CD14-positive monocyte (primary cell): ENCODE results near the gene RPS6KA2. TPM values are rescaled to one million over a fixed set of nuclear protein-coding genes. Genes with fewer than 3 reads are reported as not detected.
A peak's percentile ranks its signal among the peaks of the same experiment; 100 is the strongest.

Source experiments
- DNase-seq, 3 donors: peaks; one replicate each; pipeline ENCODE4 v3.0.0-alpha.2; 2011 to 2022
- H2AFZ ChIP-seq: 2 replicates; pipeline ENCODE4 v1.6.0; 2012; ENCODE audit warnings: mild to moderate bottlenecking, low read depth, low read length, inconsistent platforms; ENCODE audit not compliant: insufficient read depth, poor library complexity, severe bottlenecking
- H3K27ac ChIP-seq, 2 donors: 1 replicate in 1 of 2; 2 replicates in 1 of 2; pipeline ENCODE4 v1.5.1; 2012 to 2013; ENCODE audit warnings: low read length in 2 of 2, control low read depth in 1 of 2, inconsistent platforms in 1 of 2, low read depth in 1 of 2, mild to moderate bottlenecking in 1 of 2
- H3K27me3 ChIP-seq, 2 donors: one replicate each; pipeline versions ENCODE4 v1.6.0 to v1.6.1; 2011 to 2013; ENCODE audit warnings: low read length in 2 of 2; ENCODE audit not compliant: control insufficient read depth in 2 of 2, insufficient read depth in 2 of 2
- H3K36me3 ChIP-seq, 2 donors: replicated peaks in 1 of 2; 1 replicate in 1 of 2; 2 replicates in 1 of 2; pipeline versions ENCODE4 v1.5.1 to v1.6.1; 2012 to 2013; ENCODE audit warnings: low read length in 2 of 2, control low read depth in 1 of 2, inconsistent platforms in 1 of 2, mild to moderate bottlenecking in 1 of 2; ENCODE audit not compliant: insufficient read depth in 2 of 2, control insufficient read depth in 1 of 2
- H3K4me1 ChIP-seq, 2 donors: 1 replicate in 1 of 2; 2 replicates in 1 of 2; pipeline versions ENCODE4 v1.5.1 to v1.6.1; 2012 to 2013; ENCODE audit warnings: low read length in 2 of 2, control low read depth in 1 of 2, inconsistent platforms in 1 of 2, mild to moderate bottlenecking in 1 of 2, moderate library complexity in 1 of 2; ENCODE audit not compliant: insufficient read depth in 2 of 2, control insufficient read depth in 1 of 2
- H3K4me2 ChIP-seq: replicated peaks from 2 replicates; pipeline ENCODE3; 2012; ENCODE audit warnings: low read length, moderate library complexity, mild to moderate bottlenecking; ENCODE audit not compliant: poor library complexity, severe bottlenecking; ENCODE audit errors: extremely low read depth
- H3K4me3 ChIP-seq, 3 experiments: fragments of 200-600 bp in 1 of 3; sonication (generic) in 1 of 3; replicated peaks in 1 of 3; 1 replicate in 2 of 3; 2 replicates in 1 of 3; pipeline ENCODE4 v1.5.1; 2011 to 2013; ENCODE audit warnings: low read length in 3 of 3, mild to moderate bottlenecking in 3 of 3, control low read depth in 2 of 3, low read depth in 2 of 3, inconsistent platforms in 1 of 3, moderate library complexity in 1 of 3
- H3K79me2 ChIP-seq: 2 replicates; pipeline ENCODE4 v1.6.0; 2012; ENCODE audit warnings: mild to moderate bottlenecking, control low read depth, inconsistent platforms, low read length, moderate library complexity; ENCODE audit not compliant: insufficient read depth
- H3K9ac ChIP-seq: 2 replicates; pipeline ENCODE4 v1.6.0; 2017; ENCODE audit warnings: low read length, mild to moderate bottlenecking; ENCODE audit not compliant: insufficient read depth, poor library complexity, severe bottlenecking
- H3K9me3 ChIP-seq, 2 donors: replicated peaks in 1 of 2; 1 replicate in 1 of 2; 2 replicates in 1 of 2; pipeline versions ENCODE4 v1.5.1 to v1.6.1; 2012 to 2013; ENCODE audit warnings: low read length in 2 of 2, control low read depth in 1 of 2; ENCODE audit not compliant: control insufficient read depth in 1 of 2, insufficient read depth in 1 of 2
- H4K20me1 ChIP-seq: 2 replicates; pipeline ENCODE4 v1.6.0; 2012; ENCODE audit warnings: mild to moderate bottlenecking, low read length, control low read depth, moderate library complexity; ENCODE audit not compliant: insufficient read depth
- H3K27ac Mint-ChIP-seq, 7 donors: one replicate each; pipeline ENCODE4 v1.8.0; 2020; ENCODE audit warnings: mild to moderate bottlenecking in 7 of 7, mixed read lengths in 7 of 7, moderate library complexity in 6 of 7, inconsistent platforms in 2 of 7
- H3K27me3 Mint-ChIP-seq, 3 donors: one replicate each; pipeline ENCODE4 v1.8.0; 2021 to 2022; ENCODE audit warnings: low read depth in 3 of 3, mild to moderate bottlenecking in 3 of 3, mixed read lengths in 3 of 3, moderate library complexity in 3 of 3, inconsistent platforms in 1 of 3
- H3K36me3 Mint-ChIP-seq, 2 donors: one replicate each; pipeline ENCODE4 v1.8.0; 2020; ENCODE audit warnings: mixed read lengths in 2 of 2, inconsistent platforms in 1 of 2, mild to moderate bottlenecking in 1 of 2
- H3K4me1 Mint-ChIP-seq: one replicate; pipeline ENCODE4 v1.8.0; 2020; ENCODE audit warnings: mild to moderate bottlenecking, mixed read lengths
- H3K4me3 Mint-ChIP-seq, 2 donors: one replicate each; pipeline ENCODE4 v1.8.0; 2020; ENCODE audit warnings: mild to moderate bottlenecking in 2 of 2, mixed read lengths in 2 of 2, moderate library complexity in 1 of 2
- H3K9me3 Mint-ChIP-seq, 7 donors: one replicate each; pipeline ENCODE4 v1.8.0; 2020 to 2022; ENCODE audit warnings: mixed read lengths in 7 of 7, mild to moderate bottlenecking in 6 of 7, moderate library complexity in 6 of 7, inconsistent platforms in 2 of 7
- CTCF ChIP-seq: fragments of 200-600 bp; IDR thresholded peaks from one replicate; pipeline ENCODE4 v1.8.0; 2022; ENCODE audit warnings: antibody characterized with exemption, mild to moderate bottlenecking
- WGBS: methylation state at CpG from one replicate; pipeline ENCODE4 v1.1.5; 2013; ENCODE audit warnings: missing lambda C conversion rate; ENCODE audit not compliant: insufficient coverage; 5-methylcytosine and 5-hydroxymethylcytosine counted together
- intact Hi-C, 2 donors: fragments of 100-400 bp; cut with micrococcal nuclease; formaldehyde crosslinking; loops; one replicate each; pipeline versions ENCODE4 v1.15.0 to v1.15.1; 2023
- polyA plus RNA-seq, 3 donors: library from polyadenylated mRNA; depleted of rRNA in 1 of 3; unstranded in 2 of 3; stranded (reverse) in 1 of 3; fragments of 300-500 nt in 2 of 3; fragments of >200 nt in 1 of 3; fragmentation: Illumina TruSeq in 2 of 3; gene quantifications; 1 replicate in 2 of 3; 2 replicates in 1 of 3; pipeline ENCODE4 v1.2.3, GENCODE V29; 2012 to 2021

Gene RPS6KA2
- polyA plus RNA-seq, 3 donors: 1.4 to 3.1 (median 1.9) TPM

GRCh38 chr6:166423781-166424180, 203.3 kb downstream of the RPS6KA2 start:
- H3K27ac Mint-ChIP-seq: no peak overlapping the region
- peaks cover 0 to 3% of the 10 kb centered on the region in 2 donors for H3K36me3 Mint-ChIP-seq
- TF ChIP-seq CTCF: no peak
- 97% methylated on average over 6 of the region's 7 CpGs for WGBS
- H3K27me3 Mint-ChIP-seq: no peaks in the 10 kb centered on the region
- DNase-seq: no peak
- intact Hi-C loops: no loop called here
- Histone ChIP-seq H3K9me3 (no peaks in the 10 kb centered on the region), H3K27me3 (no peaks in the 10 kb centered on the region), H2AFZ (no peak overlapping the region), H3K36me3 (no peaks in the 10 kb centered on the region), H3K9ac (no peak overlapping the region), H3K79me2 (no peaks in the 10 kb centered on the region), H3K4me2 (no peak overlapping the region), H3K27ac (no peak overlapping the region), H3K4me1 (peaks cover 0 to 3% of the 10 kb centered on the region in 2 donors), H4K20me1 (no peaks in the 10 kb centered on the region), H3K4me3 (no peak overlapping the region)
- peaks cover 9% of the 10 kb centered on the region for H3K4me1 Mint-ChIP-seq
- peaks cover 0 to 4% (median 2%) of the 10 kb centered on the region in 7 donors for H3K9me3 Mint-ChIP-seq
- H3K4me3 Mint-ChIP-seq: no peak overlapping the region

GRCh38 chr6:166423051-166423745, 203.9 kb downstream of the RPS6KA2 start:
- WGBS: 91% methylated on average over 21 of the region's 22 CpGs
- Histone ChIP-seq H3K4me1 (peaks cover 0 to 3% of the 10 kb centered on the region in 2 donors), H2AFZ (no peak overlapping the region)

More at GRCh38 chr6:166423051-166423745, 203.9 kb downstream of the RPS6KA2 start:
- DNase-seq: no peak
- H3K36me3 Mint-ChIP-seq: no peaks in the 10 kb centered on the region
- H3K4me3 Mint-ChIP-seq: no peak overlapping the region
- peaks cover 9% of the 10 kb centered on the region for H3K4me1 Mint-ChIP-seq
- H3K9me3 ChIP-seq: no peaks in the 10 kb centered on the region
- intact Hi-C loops: no loop called here
- H3K9me3 Mint-ChIP-seq: peaks cover 0 to 3% (median 0%) of the 10 kb centered on the region in 7 donors
- H3K4me2 ChIP-seq: no peak overlapping the region
- no peaks in the 10 kb centered on the region for H3K79me2 ChIP-seq
- H3K27ac ChIP-seq: no peak overlapping the region
- H3K27ac Mint-ChIP-seq: peak overlapping the region in 1 of 7 donors; percentile 32
- H3K27me3 ChIP-seq: no peaks in the 10 kb centered on the region
- H4K20me1 ChIP-seq: no peaks in the 10 kb centered on the region
- H3K4me3 ChIP-seq: no peak overlapping the region
- H3K27me3 Mint-ChIP-seq: no peaks in the 10 kb centered on the region
- H3K36me3 ChIP-seq: no peaks in the 10 kb centered on the region
- H3K9ac ChIP-seq: no peak overlapping the region
- TF ChIP-seq CTCF: no peak
